BE2C (cell line): ENCODE results near the gene RASL11B.

Experiments
- DNase-seq: peaks from one replicate; pipeline ENCODE4 v3.0.0-alpha.2; 2020
- H3K27me3 ChIP-seq: fragments of 250-450 bp; sonication (Bioruptor Pico); 2 replicates; pipeline ENCODE4 v1.5.1; 2020; ENCODE audit warnings: mild to moderate bottlenecking
- H3K36me3 ChIP-seq: fragments of 250-450 bp; sonication (Bioruptor Pico); 2 replicates; pipeline ENCODE4 v1.5.1; 2020; ENCODE audit warnings: mild to moderate bottlenecking
- H3K4me1 ChIP-seq: fragments of 250-450 bp; sonication (Bioruptor Pico); 2 replicates; pipeline ENCODE4 v1.5.1; 2020
- H3K4me3 ChIP-seq: 2 replicates; pipeline ENCODE4 v1.5.1; 2011; ENCODE audit warnings: low read depth, low read length
- H3K9me3 ChIP-seq: fragments of 250-450 bp; sonication (Bioruptor Pico); 2 replicates; pipeline ENCODE4 v1.5.1; 2020
- TF ChIP-seq, protein P1 (sequence below): IDR thresholded peaks from 2 replicates; pipeline ENCODE4 v1.5.1; 2012; ENCODE audit warnings: mild to moderate bottlenecking, low read depth, low read length

RASL11B gene

DNA sequence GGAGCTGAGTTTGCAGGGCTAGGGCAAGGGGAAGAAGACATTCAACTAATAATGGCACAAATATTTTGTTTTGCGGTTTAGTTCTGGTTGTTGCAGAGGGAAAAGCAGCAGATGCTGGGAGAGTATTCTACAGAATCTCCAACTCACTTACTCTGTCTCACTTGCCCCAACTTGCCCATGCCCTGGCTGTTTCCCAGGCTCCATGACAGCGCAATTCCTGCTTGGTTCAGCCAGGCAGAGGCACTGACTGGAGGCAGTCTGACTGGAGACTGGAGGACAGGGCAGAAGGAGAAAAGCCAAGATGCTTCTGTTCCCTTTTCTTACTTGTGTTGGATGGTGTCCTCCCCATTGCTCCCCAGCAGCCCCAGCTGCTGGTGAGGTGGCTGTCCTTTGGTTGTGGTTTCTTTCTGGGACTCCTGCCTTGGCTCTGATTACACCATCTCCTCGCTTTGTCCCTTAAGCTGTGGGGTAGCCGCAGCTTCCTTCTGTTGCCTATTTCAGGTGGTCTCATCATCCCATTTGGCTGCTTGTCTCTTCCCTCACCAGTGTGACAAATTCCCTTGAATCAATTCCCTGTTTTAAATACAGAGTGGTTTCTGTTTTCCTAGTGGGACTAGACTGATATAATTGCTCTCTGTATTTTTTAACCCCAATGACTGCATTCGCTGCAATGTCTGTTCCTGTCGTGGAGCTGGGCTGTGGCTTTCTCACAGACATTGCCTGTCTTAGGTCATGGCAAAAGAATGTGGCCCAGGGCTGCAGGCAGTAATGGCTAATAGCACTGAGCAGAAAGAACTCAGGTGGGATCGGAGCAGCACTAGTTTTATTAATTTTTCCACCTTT, 24.2 kb upstream of the RASL11B start:
- H3K4me3 ChIP-seq, result no peak overlapping the region
- no peaks in the 10 kb centered on the region for H3K36me3 ChIP-seq
- TF ChIP-seq, protein P1, sequence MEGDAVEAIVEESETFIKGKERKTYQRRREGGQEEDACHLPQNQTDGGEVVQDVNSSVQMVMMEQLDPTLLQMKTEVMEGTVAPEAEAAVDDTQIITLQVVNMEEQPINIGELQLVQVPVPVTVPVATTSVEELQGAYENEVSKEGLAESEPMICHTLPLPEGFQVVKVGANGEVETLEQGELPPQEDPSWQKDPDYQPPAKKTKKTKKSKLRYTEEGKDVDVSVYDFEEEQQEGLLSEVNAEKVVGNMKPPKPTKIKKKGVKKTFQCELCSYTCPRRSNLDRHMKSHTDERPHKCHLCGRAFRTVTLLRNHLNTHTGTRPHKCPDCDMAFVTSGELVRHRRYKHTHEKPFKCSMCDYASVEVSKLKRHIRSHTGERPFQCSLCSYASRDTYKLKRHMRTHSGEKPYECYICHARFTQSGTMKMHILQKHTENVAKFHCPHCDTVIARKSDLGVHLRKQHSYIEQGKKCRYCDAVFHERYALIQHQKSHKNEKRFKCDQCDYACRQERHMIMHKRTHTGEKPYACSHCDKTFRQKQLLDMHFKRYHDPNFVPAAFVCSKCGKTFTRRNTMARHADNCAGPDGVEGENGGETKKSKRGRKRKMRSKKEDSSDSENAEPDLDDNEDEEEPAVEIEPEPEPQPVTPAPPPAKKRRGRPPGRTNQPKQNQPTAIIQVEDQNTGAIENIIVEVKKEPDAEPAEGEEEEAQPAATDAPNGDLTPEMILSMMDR, result no peak
- no peaks in the 10 kb centered on the region for H3K27me3 ChIP-seq
- H3K9me3 ChIP-seq, result no peaks in the 10 kb centered on the region
- DNase-seq, result no peak
- H3K4me1 ChIP-seq, result peaks cover 24% of the 10 kb centered on the region

DNA sequence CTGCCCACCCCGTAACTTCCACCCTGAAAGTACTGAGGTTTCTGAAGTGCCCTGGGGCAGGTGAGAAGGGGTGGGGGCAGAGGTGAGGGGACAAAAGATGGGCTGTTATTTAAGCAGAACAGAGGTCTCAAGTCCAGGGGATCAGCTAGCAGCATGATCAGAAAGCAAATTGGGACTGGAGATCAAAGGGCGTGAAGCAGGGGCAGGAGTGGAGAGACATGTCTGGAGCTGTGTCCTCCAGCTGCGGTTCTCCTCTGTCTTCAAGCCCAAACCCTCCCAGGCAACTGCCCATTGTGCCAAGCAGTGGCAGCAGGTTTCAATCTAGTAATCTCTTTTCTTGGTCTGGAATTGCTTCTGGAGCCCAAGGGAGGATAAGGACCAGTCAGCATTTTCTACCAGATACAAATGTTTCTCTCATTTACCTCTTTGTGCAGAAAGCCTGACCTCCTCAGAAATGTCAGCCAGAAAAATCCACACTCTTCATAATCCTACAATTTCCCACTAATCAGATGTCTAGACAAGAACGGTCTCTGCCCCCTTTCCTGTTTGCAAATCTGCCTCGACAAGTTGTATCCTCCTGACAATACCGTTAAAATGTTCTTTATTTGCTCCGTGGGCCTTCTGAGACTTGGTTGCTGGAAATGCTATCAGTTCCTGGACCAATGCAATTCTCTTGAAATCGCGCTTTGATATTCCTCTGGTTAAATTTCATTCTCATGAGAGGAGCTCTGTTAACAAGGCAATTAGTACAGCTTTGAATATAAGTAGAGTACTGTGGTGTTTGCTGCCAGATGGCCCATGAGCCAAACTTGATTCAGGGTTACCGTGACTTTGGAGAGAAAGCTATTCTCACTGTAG, 23.2 kb upstream of the RASL11B start:
- Histone ChIP-seq H3K4me1 (peaks cover 27% of the 10 kb centered on the region), H3K4me3 (no peak overlapping the region), H3K36me3 (no peaks in the 10 kb centered on the region), H3K27me3 (no peaks in the 10 kb centered on the region), H3K9me3 (no peaks in the 10 kb centered on the region)
- TF ChIP-seq, protein P1, result no peak
- DNase-seq, result no peak

DNA sequence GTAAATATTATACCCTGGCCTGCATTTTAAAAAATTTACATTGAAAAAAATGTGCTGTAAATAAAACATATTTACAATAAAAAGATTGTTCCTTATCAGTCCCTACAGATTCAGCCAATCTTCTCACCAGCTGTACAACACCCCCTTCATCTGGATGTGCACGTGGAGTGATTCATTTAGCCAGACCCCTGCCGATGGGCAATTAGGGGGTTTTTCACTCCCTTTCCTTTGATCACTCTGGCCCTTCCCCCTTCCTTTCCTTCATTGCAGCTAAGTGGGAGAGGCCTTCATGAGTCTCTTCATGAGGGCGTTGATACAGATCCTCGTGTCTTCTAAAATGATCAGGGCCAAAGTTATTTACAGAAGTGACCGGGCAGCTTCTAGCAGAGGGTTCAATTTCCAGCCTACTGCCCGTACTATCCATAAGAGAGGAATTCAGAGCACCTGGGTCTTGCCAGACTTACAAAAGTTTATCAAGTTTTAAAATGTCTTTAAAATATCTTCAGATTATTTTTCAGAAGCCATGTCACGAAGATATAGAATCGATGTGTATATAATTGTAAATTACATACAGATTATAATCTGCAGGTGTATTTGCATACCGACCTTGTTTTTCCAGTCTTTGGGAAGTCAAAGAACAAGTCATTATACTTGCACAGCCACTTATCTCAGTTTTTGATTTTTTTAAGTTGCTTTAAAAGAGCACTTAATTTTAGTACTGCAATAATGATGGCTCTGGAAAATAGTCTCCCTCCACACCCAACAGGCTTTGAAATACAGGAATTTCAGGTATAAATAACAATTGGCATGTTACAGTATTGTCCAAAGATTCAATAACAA, 21.4 kb upstream of the RASL11B start:
- peaks cover 27% of the 10 kb centered on the region for H3K4me1 ChIP-seq

DNA sequence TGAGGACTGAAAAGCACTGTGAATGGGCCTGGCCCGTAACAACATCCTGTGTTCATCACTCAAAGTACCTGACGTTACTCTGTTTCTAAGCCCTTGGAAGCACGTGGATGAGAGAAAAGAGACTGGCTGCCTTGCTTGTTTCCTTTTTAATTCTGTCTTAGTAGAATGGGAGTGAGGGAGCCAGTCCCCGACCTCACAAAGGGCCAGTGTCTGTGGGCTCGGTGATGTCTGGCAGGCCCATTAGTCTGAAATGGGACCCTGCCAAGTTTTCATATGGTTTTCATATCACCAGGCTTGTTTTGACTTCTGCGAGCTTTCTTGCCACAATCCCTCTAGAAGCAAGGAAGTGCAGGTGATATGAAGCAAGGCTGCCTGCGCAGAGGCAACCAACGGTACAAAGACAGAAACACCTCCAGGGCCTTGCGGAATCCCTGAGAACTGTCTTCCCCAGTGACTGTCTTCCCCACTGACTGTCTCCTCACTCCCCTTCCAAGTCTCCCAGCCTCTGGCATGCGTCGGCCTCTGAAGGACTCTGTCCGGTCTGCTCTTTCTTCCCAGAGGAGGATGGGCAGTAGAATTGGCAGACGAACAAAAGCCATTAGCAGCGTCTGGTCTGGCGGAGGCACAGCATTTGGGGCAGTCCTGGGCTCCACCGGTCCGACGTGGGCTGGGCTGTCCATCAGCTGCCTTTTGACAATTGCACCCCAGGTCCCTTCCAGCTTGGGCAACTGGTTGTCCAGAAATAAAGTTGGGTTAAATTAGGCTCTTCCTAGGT, 20.2 kb upstream of the RASL11B start:
- TF ChIP-seq, protein P1, result no peak
- Histone ChIP-seq H3K4me1 (peaks cover 27% of the 10 kb centered on the region), H3K27me3 (no peaks in the 10 kb centered on the region), H3K4me3 (peak overlapping the region; percentile 31), H3K36me3 (no peaks in the 10 kb centered on the region), H3K9me3 (no peaks in the 10 kb centered on the region)
- peak; percentile 75 for DNase-seq

More for the DNA sequence above, 21.4 kb upstream of the RASL11B start:
- TF ChIP-seq, protein P1, result no peak
- Histone ChIP-seq H3K36me3 (no peaks in the 10 kb centered on the region), H3K4me3 (no peak overlapping the region), H3K9me3 (no peaks in the 10 kb centered on the region), H3K27me3 (no peaks in the 10 kb centered on the region)
- DNase-seq, result no peak

DNA sequence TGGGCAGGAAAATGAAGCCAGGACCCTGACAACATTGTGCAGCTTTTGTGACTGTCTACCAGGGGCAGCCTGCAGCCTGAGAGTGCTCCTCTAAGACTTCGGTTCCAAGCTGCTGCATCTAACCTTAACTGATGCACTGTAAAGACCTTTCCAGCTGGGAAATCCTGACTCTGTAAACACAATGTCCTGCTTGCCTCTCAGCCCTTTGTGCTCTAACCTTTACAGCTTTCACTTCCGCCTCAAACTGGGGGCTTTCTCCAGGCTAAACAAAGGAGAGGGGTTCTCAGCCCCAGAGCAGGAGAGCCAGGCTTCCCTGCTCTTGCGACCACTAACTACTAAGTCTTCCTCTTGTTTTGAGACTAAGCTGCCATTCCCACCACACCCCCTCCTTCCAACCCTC, 19.3 kb upstream of the RASL11B start:
- Histone ChIP-seq H3K4me1 (peaks cover 27% of the 10 kb centered on the region), H3K27me3 (no peaks in the 10 kb centered on the region), H3K4me3 (no peak overlapping the region), H3K36me3 (no peaks in the 10 kb centered on the region), H3K9me3 (no peaks in the 10 kb centered on the region)
- TF ChIP-seq, protein P1, result no peak
- DNase-seq, result no peak
